HEK293 (cell line): ENCODE measurements around the gene AK9.
"Not testable (repeated sequence)": the region's sequence is repeated elsewhere in the genome, so short reads cannot be mapped to it uniquely, and the experiment has no call there.

Source experiments
- CTCF ChIA-PET: fragments of 350-600 bp; formaldehyde crosslinking; extraction: SDS; loops from one replicate; lab custom pipeline; 2021; ENCODE audit warnings: antibody characterized with exemption; lab: Yijun Ruan, JAX
- POLR2A ChIA-PET: fragments of 300-600 bp; formaldehyde crosslinking; extraction: SDS; loops from one replicate; lab custom pipeline; 2020; ENCODE audit warnings: antibody characterized with exemption, inconsistent platforms; lab: Yijun Ruan, JAX
- H3K27ac ChIP-seq: fragments of 200-500 bp; sonication (Bioruptor generic); 2 replicates; pipeline ENCODE4 v1.5.1; 2014; ENCODE audit warnings: low read depth, low read length, control low read depth, inconsistent platforms; ENCODE audit errors: extremely low read depth
- H3K36me3 ChIP-seq, 2 experiments: fragments of 200-500 bp in 1 of 2; sonication (Bioruptor generic) in 1 of 2; 1 replicate in 1 of 2; 2 replicates in 1 of 2; pipeline ENCODE4 v1.5.1; 2014 to 2017; ENCODE audit warnings: inconsistent platforms in 2 of 2, low read length in 2 of 2; ENCODE audit not compliant: control insufficient read depth in 2 of 2, insufficient read depth in 1 of 2
- H3K4me1 ChIP-seq: fragments of 200-500 bp; sonication (Bioruptor generic); 2 replicates; pipeline ENCODE4 v1.5.1; 2014; ENCODE audit warnings: mild to moderate bottlenecking, low read length, inconsistent platforms; ENCODE audit not compliant: control insufficient read depth, insufficient read depth
- H3K4me3 ChIP-seq: 2 replicates; pipeline ENCODE4 v1.5.1; 2011; ENCODE audit warnings: low read depth, mild to moderate bottlenecking, control low read depth, low read length, moderate library complexity
- H3K9me3 ChIP-seq: fragments of 200-500 bp; sonication (Bioruptor generic); 2 replicates; pipeline ENCODE4 v1.5.1; 2014; ENCODE audit warnings: low read depth, low read length, inconsistent platforms; ENCODE audit not compliant: control insufficient read depth, insufficient read depth
- BCL11B ChIP-seq: fragments of 450-650 bp; formaldehyde crosslinking; IDR thresholded peaks from 2 replicates; pipeline ENCODE4 v1.5.1; 2016; ENCODE audit warnings: low read depth, missing biosample characterization, missing genetic modification characterization
- HIC1 ChIP-seq: fragments of 450-650 bp; formaldehyde crosslinking; IDR thresholded peaks from 2 replicates; pipeline ENCODE4 v1.5.1; 2016; ENCODE audit warnings: missing biosample characterization, missing genetic modification characterization
- IKZF3 ChIP-seq: fragments of 450-650 bp; IDR thresholded peaks from 2 replicates; pipeline ENCODE4 v1.5.0; 2018; ENCODE audit warnings: missing biosample characterization, mild to moderate bottlenecking, missing genetic modification characterization, moderate library complexity
- PATZ1 ChIP-seq: fragments of 450-650 bp; formaldehyde crosslinking; IDR thresholded peaks from 2 replicates; pipeline ENCODE4 v1.5.1; 2016; ENCODE audit warnings: missing biosample characterization, missing genetic modification characterization
- PRDM1 ChIP-seq: fragments of 450-650 bp; formaldehyde crosslinking; IDR thresholded peaks from 2 replicates; pipeline ENCODE4; 2016; ENCODE audit warnings: missing biosample characterization, missing genetic modification characterization
- REST ChIP-seq: fragments of 450-650 bp; formaldehyde crosslinking; IDR thresholded peaks from 2 replicates; pipeline ENCODE4 v1.5.1; 2016; ENCODE audit warnings: missing biosample characterization, missing genetic modification characterization
- SCRT1 ChIP-seq: fragments of 450-650 bp; formaldehyde crosslinking; IDR thresholded peaks from 2 replicates; pipeline ENCODE4 v1.5.1; 2016; ENCODE audit warnings: missing biosample characterization, missing genetic modification characterization, borderline replicate concordance
- TCF7L2 ChIP-seq: IDR thresholded peaks from 2 replicates; pipeline ENCODE4 v1.6.1; 2011; ENCODE audit warnings: low read depth, mild to moderate bottlenecking, inconsistent platforms, low read length, moderate library complexity, borderline replicate concordance
- YY2 ChIP-seq: fragments of 450-650 bp; formaldehyde crosslinking; IDR thresholded peaks from 2 replicates; pipeline ENCODE4 v1.5.1; 2016; ENCODE audit warnings: missing biosample characterization, missing genetic modification characterization
- ZBTB20 ChIP-seq: fragments of 450-650 bp; formaldehyde crosslinking; IDR thresholded peaks from 2 replicates; pipeline ENCODE4 v1.5.1; 2016; ENCODE audit warnings: missing biosample characterization, missing genetic modification characterization
- ZNF133 ChIP-seq: fragments of 450-650 bp; formaldehyde crosslinking; IDR thresholded peaks from 2 replicates; pipeline ENCODE4 v1.5.1; 2016; ENCODE audit warnings: missing biosample characterization, missing genetic modification characterization
- ZNF140 ChIP-seq: fragments of 450-650 bp; formaldehyde crosslinking; IDR thresholded peaks from 2 replicates; pipeline ENCODE4 v1.5.1; 2016; ENCODE audit warnings: missing biosample characterization, missing genetic modification characterization
- ZNF16 ChIP-seq: fragments of 450-650 bp; formaldehyde crosslinking; IDR thresholded peaks from 2 replicates; pipeline ENCODE4 v1.5.1; 2016; ENCODE audit warnings: low read depth, missing biosample characterization, missing genetic modification characterization
- ZNF175 ChIP-seq: fragments of 450-650 bp; formaldehyde crosslinking; IDR thresholded peaks from 2 replicates; pipeline ENCODE4 v1.5.1; 2016; ENCODE audit warnings: missing biosample characterization, missing genetic modification characterization
- ZNF324 ChIP-seq: fragments of 450-650 bp; formaldehyde crosslinking; IDR thresholded peaks from 2 replicates; pipeline ENCODE4 v1.5.1; 2016; ENCODE audit warnings: missing biosample characterization, missing genetic modification characterization
- ZNF366 ChIP-seq: fragments of 450-650 bp; formaldehyde crosslinking; conservative IDR thresholded peaks from 2 replicates; pipeline ENCODE4 v1.5.1; 2016; ENCODE audit warnings: missing biosample characterization, missing genetic modification characterization
- ZNF423 ChIP-seq: fragments of 450-650 bp; formaldehyde crosslinking; IDR thresholded peaks from 2 replicates; pipeline ENCODE4 v1.5.1; 2016; ENCODE audit warnings: missing biosample characterization, missing genetic modification characterization
- ZNF510 ChIP-seq: fragments of 450-650 bp; formaldehyde crosslinking; IDR thresholded peaks from 2 replicates; pipeline ENCODE4 v1.5.1; 2018; ENCODE audit warnings: mild to moderate bottlenecking, missing genetic modification characterization, missing biosample characterization; ENCODE audit not compliant: insufficient replicate concordance
- ZNF521 ChIP-seq: fragments of 450-650 bp; formaldehyde crosslinking; IDR thresholded peaks from 2 replicates; pipeline ENCODE4 v1.5.1; 2017; ENCODE audit warnings: missing biosample characterization, mild to moderate bottlenecking, missing genetic modification characterization
- ZNF580 ChIP-seq: fragments of 450-650 bp; formaldehyde crosslinking; IDR thresholded peaks from 2 replicates; pipeline ENCODE4 v1.5.1; 2016; ENCODE audit warnings: missing biosample characterization, missing genetic modification characterization
- ZNF621 ChIP-seq: fragments of 450-650 bp; formaldehyde crosslinking; IDR thresholded peaks from 2 replicates; pipeline ENCODE4 v1.5.1; 2017; ENCODE audit warnings: missing biosample characterization, missing genetic modification characterization
- ZNF626 ChIP-seq: fragments of 450-650 bp; sonication (Bioruptor Pico); formaldehyde crosslinking; IDR thresholded peaks from 2 replicates; pipeline ENCODE4 v1.5.1; 2018; ENCODE audit warnings: missing biosample characterization, missing genetic modification characterization, inconsistent platforms
- ZNF629 ChIP-seq: fragments of 450-650 bp; formaldehyde crosslinking; IDR thresholded peaks from 2 replicates; pipeline ENCODE4 v1.5.1; 2017; ENCODE audit warnings: missing biosample characterization, missing genetic modification characterization
- ZNF747 ChIP-seq: fragments of 450-650 bp; formaldehyde crosslinking; IDR thresholded peaks from 2 replicates; pipeline ENCODE4 v1.5.1; 2016; ENCODE audit warnings: missing biosample characterization, missing genetic modification characterization
- ZNF843 ChIP-seq: fragments of 450-650 bp; formaldehyde crosslinking; IDR thresholded peaks from 2 replicates; pipeline ENCODE4 v1.5.1; 2016; ENCODE audit warnings: missing biosample characterization, missing genetic modification characterization
- ZSCAN4 ChIP-seq: fragments of 450-650 bp; formaldehyde crosslinking; IDR thresholded peaks from 2 replicates; pipeline ENCODE4 v1.5.1; 2017; ENCODE audit warnings: missing biosample characterization, missing genetic modification characterization

Gene AK9

GRCh38 chr6:109523478-109523877 is 167.5 kb downstream of the AK9 start:
- Histone ChIP-seq H3K9me3 (no peaks in the 10 kb centered on the region), H3K4me3 (no peak overlapping the region), H3K36me3 (no peaks in the 10 kb centered on the region)
- ChIA-PET POLR2A (no interaction called here), CTCF (no interaction called here)
- no peak for TF ChIP-seq ZNF629
- no peak for TF ChIP-seq ZNF580 (tag by site-specific recombination)
- TF ChIP-seq SCRT1 (tag by site-specific recombination): no peak
- no peak for TF ChIP-seq HIC1
- no peak for TF ChIP-seq PATZ1
- no peak for TF ChIP-seq ZNF16
- TF ChIP-seq PRDM1 (tag by site-specific recombination): no peak
- TF ChIP-seq ZNF626: no peak
- no peak for TF ChIP-seq ZNF175
- no peak for TF ChIP-seq ZNF133 (tag by site-specific recombination)
- TF ChIP-seq, all 188 proteins: peak for 0
- no peaks in the 10 kb centered on the region for H3K4me1 ChIP-seq
- H3K27ac ChIP-seq: no peak overlapping the region

GRCh38 chr6:109521080-109521479 is 169.9 kb downstream of the AK9 start:
- H3K4me3 ChIP-seq: no peak overlapping the region
- TF ChIP-seq ZNF747: no peak
- no peak for TF ChIP-seq ZNF324 (tag by site-specific recombination)
- TF ChIP-seq REST (tag by site-specific recombination): no peak
- no peak for TF ChIP-seq ZNF366 (tag by site-specific recombination)
- TF ChIP-seq ZNF843 (tag by site-specific recombination): no peak
- TF ChIP-seq ZNF621 (tag by site-specific recombination): no peak
- TF ChIP-seq YY2: no peak
- no peak for TF ChIP-seq ZNF140 (tag by site-specific recombination)
- TF ChIP-seq ZNF521 (tag by site-specific recombination): no peak
- no peak for TF ChIP-seq IKZF3
- TF ChIP-seq BCL11B (tag by site-specific recombination): no peak
- no peak for TF ChIP-seq ZSCAN4 (tag by site-specific recombination)
- no peak for TF ChIP-seq ZBTB20 (tag by site-specific recombination)
- no peak for TF ChIP-seq TCF7L2
- TF ChIP-seq ZNF423 (tag by site-specific recombination): no peak
- TF ChIP-seq ZNF510: no peak
- H3K9me3 ChIP-seq: no peaks in the 10 kb centered on the region
- no peaks in the 10 kb centered on the region for H3K36me3 ChIP-seq
- ChIA-PET CTCF (interaction anchor here (1.0 to 1.3 kb wide), 2 partner anchors 184 to 519 kb away, joined by 4 read pairs; no protein-coding TSS in a partner anchor), POLR2A (no interaction called here)
- no peaks in the 10 kb centered on the region for H3K4me1 ChIP-seq
- H3K27ac ChIP-seq: no peak overlapping the region

- H3K4me3 ChIP-seq, H3K36me3 ChIP-seq, H3K27ac ChIP-seq, H3K9me3 ChIP-seq, H3K4me1 ChIP-seq, POLR2A ChIA-PET: not testable (repeated sequence)
- CTCF ChIA-PET: interaction anchor here (0.6 to 2.7 kb wide), 6 partner anchors 8 to 733 kb away, joined by 3 to 11 read pairs (median 4); no protein-coding TSS in a partner anchor
Observed at GRCh38 chr6:109519647-109520046, 171.4 kb downstream of the AK9 start.
